ENCODE data around the gene RGS13. TPM values are rescaled to one million over a fixed set of nuclear protein-coding genes. Genes with fewer than 3 reads are reported as not detected.

RGS13 gene
- not detected for total RNA-seq

GRCh38 chr1:192635939-192636338 lies at the start of gene RGS13:
TSS of gene RGS13 (plus strand) at chr1:192636147. CDS start at chr1:192644335, 8,188 bp downstream.

Other genes starting within 250 kb of the RGS13 start
- 1 to 10 TPM; 1.0 to 3.7 TPM for gene RGS1, start 60.4 kb upstream of the RGS13 start, total RNA-seq
- 10 to 100 TPM; 14.5 to 50.0 TPM for gene RGS2, start 172.9 kb downstream of the RGS13 start, total RNA-seq